Activated CD8-positive, alpha-beta memory T cell treated with anti-CD3 and anti-CD28 coated beads for 48 hours (primary cell): ENCODE results near the gene SBK1.
A peak's percentile ranks its signal among the peaks of the same experiment; 100 is the strongest.
"Not testable (repeated sequence)": the region's sequence is repeated elsewhere in the genome, so short reads cannot be mapped to it uniquely, and the experiment has no call there.

Experiments used
- DNase-seq, 3 experiments: peaks; one replicate each; pipeline ENCODE4 v3.0.0-alpha.2; 2020; ENCODE audit warnings: low read depth in 2 of 3, low spot score in 2 of 3

SBK1 gene

GRCh38 chr16:28291651-28292626, at the start of gene SBK1:
TSS of gene SBK1 (plus strand) at chr16:28292525. CDS start at chr16:28317392, 24,867 bp downstream.
- DNase-seq = peak; percentile 42 to 61 (median 51)

- DNase-seq = not testable (repeated sequence)
These were observed 42.8 kb upstream of the SBK1 start for GRCh38 chr16:28249483-28249882.

GRCh38 chr16:28250999-28251398, 41.3 kb upstream of the SBK1 start:
- no peak for DNase-seq

GRCh38 chr16:28254158-28254557, 38.2 kb upstream of the SBK1 start:
- no peak for DNase-seq

GRCh38 chr16:28255838-28256237, 36.5 kb upstream of the SBK1 start:
- no peak for DNase-seq

GRCh38 chr16:28257256-28257655, 35.1 kb upstream of the SBK1 start:
- no peak for DNase-seq

GRCh38 chr16:28258567-28258966, 33.8 kb upstream of the SBK1 start:
- no peak for DNase-seq

- no peak for DNase-seq
These were observed 33.1 kb upstream of the SBK1 start for GRCh38 chr16:28259091-28259780.

GRCh38 chr16:28259781-28260150, 32.6 kb upstream of the SBK1 start:
- no peak for DNase-seq

- DNase-seq = no peak
These were observed 32.1 kb upstream of the SBK1 start for GRCh38 chr16:28260193-28260592.

GRCh38 chr16:28261942-28262341, 30.4 kb upstream of the SBK1 start:
- no peak for DNase-seq

GRCh38 chr16:28263305-28263704, 29.0 kb upstream of the SBK1 start:
- no peak for DNase-seq

- no peak for DNase-seq
These were observed 27.7 kb upstream of the SBK1 start for GRCh38 chr16:28264656-28265055.

GRCh38 chr16:28265822-28266221, 26.5 kb upstream of the SBK1 start:
- no peak for DNase-seq

- DNase-seq = no peak
These were observed 25.0 kb upstream of the SBK1 start for GRCh38 chr16:28267356-28267755.

GRCh38 chr16:28273511-28273910, 18.8 kb upstream of the SBK1 start:
- no peak for DNase-seq

- no peak for DNase-seq
These were observed 17.6 kb upstream of the SBK1 start for GRCh38 chr16:28274676-28275075.

- no peak for DNase-seq
These were observed 16.0 kb upstream of the SBK1 start for GRCh38 chr16:28276301-28276700.

GRCh38 chr16:28277537-28278388, 14.6 kb upstream of the SBK1 start:
- peak; percentile 66 to 88 (median 78) for DNase-seq

- DNase-seq = no peak
These were observed 13.3 kb upstream of the SBK1 start for GRCh38 chr16:28279006-28279405.
